Measurements from ENCODE around the gene CDH20. TPM values are rescaled to one million over a fixed set of nuclear protein-coding genes. Genes with fewer than 3 reads are reported as not detected.

The CDH20 gene
- polyA plus RNA-seq, 3 donors, result not detected

GRCh38 chr18:61428266-61428665 is 95.0 kb downstream of the CDH20 start:
- H3K36me3 Mint-ChIP-seq, result no peaks in the 10 kb centered on the region
- no CpG with 5 or more reads among the region's 4 CpGs for WGBS (ENCODE audit: insufficient coverage)
- H3K4me1 Mint-ChIP-seq, result no peaks in the 10 kb centered on the region
- no peak overlapping the region for H3K4me3 ChIP-seq (replicated peaks in 1 of 3; ENCODE audit: low read depth in 2 of 3, low read length in 3 of 3)
- no peaks in the 10 kb centered on the region for H3K4me1 ChIP-seq (ENCODE audit: control insufficient read depth in 1 of 2, insufficient read depth in 2 of 2, low read length in 2 of 2)
- DNase-seq, result no peak
- H3K79me2 ChIP-seq (ENCODE audit: insufficient read depth, low read length), result no peaks in the 10 kb centered on the region
- no peak for TF ChIP-seq CTCF (IDR thresholded peaks at IDR 0.05)
- H3K4me3 Mint-ChIP-seq, result no peak overlapping the region
- no peak overlapping the region for H3K9ac ChIP-seq (ENCODE audit: insufficient read depth, low read length, poor library complexity, severe bottlenecking)
- no peak overlapping the region for H3K27ac Mint-ChIP-seq
- no peaks in the 10 kb centered on the region for H4K20me1 ChIP-seq (ENCODE audit: insufficient read depth, low read length)
- no peaks in the 10 kb centered on the region for H3K36me3 ChIP-seq (replicated peaks in 1 of 2; ENCODE audit: control insufficient read depth in 1 of 2, insufficient read depth in 2 of 2, low read length in 2 of 2)
- intact Hi-C loops (cut with micrococcal nuclease), result no loop called here
- no peaks in the 10 kb centered on the region for H3K27me3 ChIP-seq (ENCODE audit: control insufficient read depth in 2 of 2, insufficient read depth in 2 of 2, low read length in 2 of 2)
- no peak overlapping the region for H3K4me2 ChIP-seq (replicated peaks; ENCODE audit: extremely low read depth, low read length, poor library complexity, severe bottlenecking)
- H3K27me3 Mint-ChIP-seq (ENCODE audit: low read depth in 3 of 3), result peaks cover 0 to under 1% (median 0%) of the 10 kb centered on the region in 3 donors
- no peak overlapping the region for H2AFZ ChIP-seq (ENCODE audit: insufficient read depth, low read depth, low read length, poor library complexity, severe bottlenecking)
- H3K9me3 ChIP-seq (replicated peaks in 1 of 2; ENCODE audit: control insufficient read depth in 1 of 2, insufficient read depth in 1 of 2, low read length in 2 of 2), result no peaks in the 10 kb centered on the region
- H3K27ac ChIP-seq (ENCODE audit: low read depth in 1 of 2, low read length in 2 of 2), result no peak overlapping the region
- peaks cover 0 to 3% (median 1%) of the 10 kb centered on the region in 7 donors for H3K9me3 Mint-ChIP-seq

DNA sequence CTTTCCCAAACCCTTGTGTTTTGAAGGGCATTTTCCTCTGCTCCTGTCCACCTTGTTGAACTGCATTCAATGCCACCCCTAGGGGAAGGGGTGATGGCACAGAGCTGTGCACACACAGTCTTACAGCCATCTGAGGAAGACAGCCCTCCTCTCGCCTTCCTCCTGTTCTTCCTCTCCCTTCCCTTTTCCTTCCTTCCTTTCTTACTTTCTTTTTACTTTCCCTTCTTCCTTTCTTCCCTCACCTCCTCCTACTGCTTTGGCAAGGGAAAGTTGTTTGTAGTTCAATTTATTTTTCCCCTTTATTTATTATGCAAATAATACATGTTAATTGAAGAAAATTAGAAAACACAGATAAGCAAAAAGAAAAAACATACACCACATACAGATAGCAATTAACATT is 99.4 kb downstream of the CDH20 start:
- Mint-ChIP-seq H3K4me3 (no peak overlapping the region), H3K27ac (no peak overlapping the region), H3K4me1 (no peaks in the 10 kb centered on the region), H3K9me3 (peaks cover 0 to 5% (median 2%) of the 10 kb centered on the region in 7 donors), H3K36me3 (no peaks in the 10 kb centered on the region), H3K27me3 (ENCODE audit: low read depth in 3 of 3) (peaks cover 0 to 1% (median 0%) of the 10 kb centered on the region in 3 donors)
- H3K4me1 ChIP-seq (ENCODE audit: control insufficient read depth in 1 of 2, insufficient read depth in 2 of 2, low read length in 2 of 2), result no peaks in the 10 kb centered on the region
- no peak overlapping the region for H3K4me3 ChIP-seq (replicated peaks in 1 of 3; ENCODE audit: low read depth in 2 of 3, low read length in 3 of 3)
- H3K36me3 ChIP-seq (replicated peaks in 1 of 2; ENCODE audit: control insufficient read depth in 1 of 2, insufficient read depth in 2 of 2, low read length in 2 of 2), result no peaks in the 10 kb centered on the region
- H3K27me3 ChIP-seq (ENCODE audit: control insufficient read depth in 2 of 2, insufficient read depth in 2 of 2, low read length in 2 of 2), result no peaks in the 10 kb centered on the region
- H3K9me3 ChIP-seq (replicated peaks in 1 of 2; ENCODE audit: control insufficient read depth in 1 of 2, insufficient read depth in 1 of 2, low read length in 2 of 2), result peaks cover 0 to 9% of the 10 kb centered on the region in 2 donors
- H3K79me2 ChIP-seq (ENCODE audit: insufficient read depth, low read length), result no peaks in the 10 kb centered on the region
- H3K27ac ChIP-seq (ENCODE audit: low read depth in 1 of 2, low read length in 2 of 2), result no peak overlapping the region
- TF ChIP-seq CTCF (IDR thresholded peaks at IDR 0.05), result no peak
- no peaks in the 10 kb centered on the region for H4K20me1 ChIP-seq (ENCODE audit: insufficient read depth, low read length)
- H2AFZ ChIP-seq (ENCODE audit: insufficient read depth, low read depth, low read length, poor library complexity, severe bottlenecking), result no peak overlapping the region
- no CpG with 5 or more reads among the region's 1 CpG for WGBS (ENCODE audit: insufficient coverage)
- H3K9ac ChIP-seq (ENCODE audit: insufficient read depth, low read length, poor library complexity, severe bottlenecking), result no peak overlapping the region
- intact Hi-C loops (cut with micrococcal nuclease), result no loop called here
- DNase-seq, result no peak
- no peak overlapping the region for H3K4me2 ChIP-seq (replicated peaks; ENCODE audit: extremely low read depth, low read length, poor library complexity, severe bottlenecking)
